HG03060 (cell line): Measurements from ENCODE around the gene UQCC3.
"Not testable (repeated sequence)": the region's sequence is repeated elsewhere in the genome, so short reads cannot be mapped to it uniquely, and the experiment has no call there.

Source experiments
- ATAC-seq: cut with Tn5 transposase; IDR thresholded peaks from one replicate; pipeline ENCODE4 v1.9.1; 2021; ENCODE audit warnings: low read depth, moderate number of reproducible peaks; ENCODE audit not compliant: unreplicated experiment

UQCC3 gene

DNA sequence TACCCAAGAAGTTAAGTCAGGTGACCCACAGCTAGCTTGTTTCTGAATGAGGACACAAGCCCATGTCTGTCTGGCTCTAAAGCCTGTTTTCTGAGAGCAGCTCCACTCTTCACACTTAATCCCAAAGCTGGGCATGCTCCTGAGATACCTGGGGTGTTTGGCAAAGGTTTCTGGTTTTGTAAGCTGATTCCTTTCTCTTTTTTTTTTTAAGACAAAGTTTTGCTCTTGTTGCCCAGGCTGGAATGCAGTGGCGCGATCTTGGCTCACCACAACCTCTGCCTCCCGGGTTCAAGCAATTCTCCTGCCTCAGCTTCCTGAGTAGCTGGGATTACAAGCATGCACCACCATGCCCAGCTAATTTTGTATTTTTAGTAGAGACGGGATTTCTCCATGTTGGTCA, 22.2 kb downstream of the UQCC3 start:
- ATAC-seq = not testable (repeated sequence)

DNA sequence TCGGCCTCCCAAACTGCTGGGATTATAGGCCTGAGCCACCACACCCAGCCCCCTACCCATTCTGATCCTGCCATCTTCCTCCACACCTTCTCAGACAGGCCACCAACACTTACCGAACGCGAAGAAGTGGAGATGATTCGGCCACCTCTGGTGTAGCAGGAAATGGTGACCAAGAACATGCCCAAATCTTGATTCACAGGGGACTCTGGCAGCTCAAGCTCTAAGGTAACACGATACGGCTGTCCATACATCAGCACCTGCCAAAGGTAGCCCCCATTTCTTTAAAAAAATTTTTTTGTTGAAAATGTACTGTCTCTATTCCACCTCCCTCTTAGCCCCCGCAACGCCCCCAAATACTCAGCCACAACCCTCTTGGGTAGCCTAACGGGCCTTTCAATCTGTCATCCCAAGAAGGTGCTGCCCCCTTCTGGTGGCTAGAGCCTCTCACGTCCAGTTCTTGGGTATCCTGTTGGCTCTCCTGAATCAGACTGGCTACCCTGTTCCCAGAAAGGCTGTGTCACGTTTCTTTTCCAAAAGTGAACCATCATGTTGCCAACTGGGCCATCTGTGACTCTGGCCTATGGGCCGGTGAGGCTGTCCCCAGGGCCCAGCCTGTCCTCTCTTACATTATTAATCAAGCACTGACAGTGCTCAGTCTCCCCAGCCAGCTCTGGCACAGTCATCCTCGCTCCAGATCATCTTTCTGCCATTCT, 23.1 kb downstream of the UQCC3 start:
- no peak for ATAC-seq

DNA sequence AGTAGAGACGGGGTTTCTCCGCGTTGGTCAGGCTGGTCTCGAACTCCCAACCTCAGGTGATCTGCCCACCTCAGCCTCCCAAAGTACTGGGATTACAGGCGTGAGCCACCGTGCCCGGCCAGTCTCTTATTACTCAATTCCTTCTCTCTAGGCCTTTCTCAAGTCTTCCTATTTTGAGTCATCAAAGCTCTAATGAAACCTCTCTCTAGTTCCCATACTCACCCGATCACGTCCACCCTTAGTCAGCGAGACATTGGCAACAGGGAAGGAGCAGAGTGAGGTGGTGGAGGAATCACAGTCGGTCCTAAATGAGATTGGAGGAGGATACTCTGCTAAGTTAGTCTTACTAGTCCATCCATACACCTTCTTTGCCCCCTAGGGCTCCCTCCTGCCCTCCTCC, 30.8 kb downstream of the UQCC3 start:
- ATAC-seq = no peak

DNA sequence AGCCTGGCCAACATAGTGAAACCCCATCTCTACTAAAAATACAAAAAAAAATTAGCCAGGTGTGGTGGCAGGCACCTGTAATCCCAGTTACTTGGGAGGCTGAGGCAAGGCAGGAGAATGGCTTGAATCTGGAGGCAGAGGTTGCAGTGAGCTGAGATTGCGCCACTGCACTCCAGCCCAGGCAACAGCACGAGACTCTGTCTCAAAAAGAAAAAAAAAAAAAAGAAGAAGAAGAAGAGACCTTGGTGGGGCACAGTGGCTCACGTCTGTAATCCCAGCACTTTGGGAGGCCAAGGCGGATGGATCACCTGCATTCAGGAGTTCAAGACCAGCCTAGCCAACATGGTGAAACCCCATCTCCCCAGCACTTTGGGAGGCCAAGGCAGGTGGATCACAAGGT, 32.4 kb downstream of the UQCC3 start:
- not testable (repeated sequence) for ATAC-seq

DNA sequence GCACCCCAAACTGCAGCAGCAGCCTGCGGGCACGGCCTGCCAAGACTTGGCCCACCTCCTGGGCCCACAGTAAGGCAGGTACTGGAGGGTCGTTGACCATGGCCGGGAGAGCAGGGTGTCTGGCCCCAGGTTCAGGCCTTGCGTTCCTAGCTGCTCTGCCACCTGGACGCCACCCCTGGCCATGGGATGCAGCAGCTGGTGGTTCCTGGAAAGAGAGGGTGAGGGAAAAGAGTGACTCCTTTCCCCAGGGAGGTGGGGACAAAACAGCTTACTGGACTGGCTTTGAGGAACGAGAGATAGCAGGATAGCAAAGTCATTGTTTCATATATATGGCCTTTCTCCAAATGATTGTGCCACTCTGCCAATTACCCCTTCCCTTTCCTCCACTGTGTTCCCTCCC, 33.9 kb downstream of the UQCC3 start:
- ATAC-seq = no peak

DNA sequence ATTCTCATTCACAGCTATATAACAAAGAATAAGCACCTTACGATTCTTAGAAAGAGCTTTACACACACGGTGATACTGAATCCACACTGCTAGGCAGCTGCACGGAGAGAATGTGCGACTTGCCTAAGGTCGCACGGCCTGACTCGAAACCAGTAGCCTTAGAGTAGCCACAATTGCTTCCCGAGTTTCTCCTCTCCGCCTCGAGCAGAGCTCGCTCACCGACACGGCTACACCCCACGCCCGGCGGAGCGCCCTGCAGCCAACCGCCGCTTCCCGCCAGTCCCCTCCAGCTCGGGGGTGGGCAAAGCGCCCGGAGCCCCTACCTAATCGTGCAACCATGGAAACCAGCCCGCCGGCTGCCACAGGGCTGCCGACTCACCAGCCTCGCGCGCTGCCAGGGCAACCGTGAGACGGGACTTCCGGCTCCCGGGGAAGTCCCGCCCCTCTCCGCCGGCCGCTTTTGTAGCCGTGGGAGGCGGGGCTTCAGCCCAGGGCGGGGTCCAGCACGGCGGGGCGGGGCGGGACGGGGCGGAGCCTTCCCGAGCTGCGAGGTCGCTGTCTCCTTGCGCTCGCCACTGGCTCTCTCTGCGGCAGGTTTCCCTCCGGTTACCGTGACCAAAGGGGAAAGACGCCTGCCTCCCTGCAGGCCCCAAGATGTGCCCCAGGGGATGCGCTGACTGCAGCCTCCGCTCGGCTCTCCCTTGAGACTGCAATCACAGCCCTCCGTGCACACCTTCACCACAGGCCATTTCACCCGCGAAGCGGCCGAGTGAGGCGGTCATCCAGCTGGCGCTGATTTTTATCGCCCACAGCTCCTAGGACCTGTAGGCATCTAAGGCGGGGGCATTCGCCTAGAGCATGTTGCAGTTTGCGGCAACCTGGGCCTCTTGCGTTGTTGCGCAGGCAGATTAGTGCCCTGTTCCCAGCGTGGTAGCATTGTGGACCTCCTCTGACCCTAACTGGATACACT, 34.7 kb downstream of the UQCC3 start:
- no peak for ATAC-seq

DNA sequence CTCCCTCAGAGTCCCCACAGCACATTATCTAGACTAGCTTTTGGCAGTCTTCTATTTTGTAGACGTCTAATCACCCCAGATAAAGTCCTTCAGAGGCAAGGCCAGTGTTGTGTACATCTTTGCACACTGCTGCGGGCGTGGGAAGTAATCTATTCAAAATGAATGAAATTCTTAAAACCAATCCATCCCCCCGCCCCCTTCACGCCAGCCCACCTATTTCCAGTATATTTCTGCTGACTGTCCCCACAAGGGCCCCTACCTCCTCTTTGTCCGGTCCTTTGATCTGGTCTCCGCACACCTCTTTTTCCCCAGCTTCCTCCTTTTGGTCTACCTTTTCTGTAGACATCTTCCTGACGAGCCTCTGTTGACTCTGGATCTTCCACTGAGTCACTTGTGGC, 35.4 kb downstream of the UQCC3 start:
- ATAC-seq = no peak

DNA sequence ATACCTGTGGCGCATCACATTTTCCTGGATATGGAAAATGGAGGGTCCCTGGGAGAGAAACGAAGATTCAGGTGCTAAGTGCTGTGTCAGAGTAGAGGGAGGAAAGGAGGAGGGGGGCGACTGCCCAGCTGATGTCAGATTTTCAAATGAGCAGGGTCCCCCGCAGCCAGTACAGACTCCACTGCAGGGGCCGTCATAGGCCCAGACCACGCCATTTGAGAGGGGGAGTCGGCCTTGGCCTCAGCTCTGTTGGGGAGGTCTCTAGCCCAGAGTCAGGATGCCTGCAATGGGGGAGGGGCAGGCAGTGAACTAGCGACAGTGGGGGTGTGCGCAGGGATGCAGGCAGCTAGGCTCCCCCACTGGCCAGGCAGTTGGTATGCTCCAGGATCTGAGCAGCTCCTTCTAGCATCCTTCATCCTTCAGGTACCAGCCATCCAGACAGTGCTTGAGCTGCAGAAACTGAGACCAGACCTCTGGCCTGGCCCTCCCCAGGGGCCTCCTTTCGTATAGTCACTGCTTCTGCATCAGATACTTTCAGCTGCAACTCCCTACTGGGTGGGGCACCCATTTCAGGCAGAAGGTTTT, 35.9 kb downstream of the UQCC3 start, which contains the start of the genes BSCL2 and GNG3:
Gene BSCL2 (minus strand): TSS at position 148 of the 585 bp plus-strand sequence. CDS start 229 bp downstream, outside the sequence.
Gene GNG3 (plus strand): TSS at position 400 of the 585 bp plus-strand sequence. CDS start 620 bp downstream, outside the sequence.
- ATAC-seq = no peak

DNA sequence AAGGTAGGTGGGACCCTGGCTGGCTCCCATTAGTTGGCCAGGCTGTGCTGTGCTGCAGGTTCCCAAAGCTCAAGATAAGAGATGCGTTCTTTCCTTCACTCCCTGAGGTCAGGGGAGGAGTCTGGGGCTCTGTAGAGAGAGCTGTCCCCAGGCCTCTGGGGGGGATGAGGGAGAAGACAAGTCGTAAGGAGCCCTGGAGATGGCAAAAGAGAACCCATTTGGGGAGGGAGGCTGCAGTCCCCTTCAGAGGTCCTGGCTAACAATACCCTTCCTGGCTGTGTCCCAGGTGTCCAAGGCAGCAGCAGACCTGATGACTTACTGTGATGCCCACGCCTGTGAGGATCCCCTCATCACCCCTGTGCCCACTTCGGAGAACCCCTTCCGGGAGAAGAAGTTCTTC, 36.9 kb downstream of the UQCC3 start:
- no peak for ATAC-seq

DNA sequence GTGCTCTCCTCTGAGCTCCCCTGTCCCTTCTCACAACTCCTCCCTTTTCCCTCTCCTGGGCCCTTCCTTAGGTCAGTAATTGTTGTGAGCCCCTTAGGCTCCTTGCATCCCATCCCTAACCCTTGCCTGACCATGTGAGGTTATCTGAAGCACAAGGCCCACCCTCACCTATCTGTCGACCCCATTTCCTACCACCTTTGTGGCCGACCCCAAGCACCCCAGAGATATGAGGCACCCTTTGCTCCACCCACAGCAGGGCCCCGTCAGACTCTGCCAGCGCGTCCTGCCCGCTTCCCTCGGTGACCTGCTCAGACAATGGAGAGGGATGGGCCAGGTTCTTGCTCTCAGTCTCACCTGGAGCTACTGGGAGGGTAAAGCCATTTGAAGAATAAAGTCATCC, 37.3 kb downstream of the UQCC3 start:
- ATAC-seq = no peak

DNA sequence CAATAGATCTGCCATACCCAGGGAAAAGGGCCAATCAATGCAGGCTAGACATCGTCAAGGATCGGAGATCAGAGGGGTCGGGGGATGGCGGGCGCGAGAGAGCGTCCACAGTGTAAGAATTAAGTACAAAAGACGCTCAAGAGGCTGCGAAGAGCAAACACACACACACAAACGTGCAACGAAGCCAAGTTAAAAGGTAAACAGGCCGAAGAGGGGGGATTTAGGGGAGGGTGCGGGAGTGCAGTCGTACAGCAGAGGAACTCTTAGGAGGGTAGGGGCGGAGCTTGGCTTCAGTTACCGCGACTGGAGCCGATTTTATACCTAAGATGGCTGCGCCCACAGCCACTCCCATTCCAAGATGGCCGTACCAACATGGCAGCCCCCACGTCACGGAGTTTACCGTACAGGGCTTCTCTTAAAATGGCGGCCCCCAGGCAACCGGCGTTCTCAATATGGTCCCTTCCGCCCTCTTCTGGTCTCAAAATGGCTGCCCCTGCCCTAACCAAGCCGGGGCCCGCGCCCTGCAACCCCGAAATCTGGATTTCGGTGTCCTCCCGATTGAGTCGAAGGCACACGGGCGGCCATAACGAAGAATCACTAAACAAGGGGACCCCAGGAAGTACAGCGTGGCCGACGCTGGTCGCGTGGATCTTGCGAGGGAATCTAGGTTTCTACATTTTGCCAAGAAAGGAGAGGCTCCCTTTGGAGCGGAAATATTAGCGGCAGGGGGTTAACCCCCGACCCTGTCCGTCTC, 38.0 kb downstream of the UQCC3 start:
- peak; percentile 69 for ATAC-seq

DNA sequence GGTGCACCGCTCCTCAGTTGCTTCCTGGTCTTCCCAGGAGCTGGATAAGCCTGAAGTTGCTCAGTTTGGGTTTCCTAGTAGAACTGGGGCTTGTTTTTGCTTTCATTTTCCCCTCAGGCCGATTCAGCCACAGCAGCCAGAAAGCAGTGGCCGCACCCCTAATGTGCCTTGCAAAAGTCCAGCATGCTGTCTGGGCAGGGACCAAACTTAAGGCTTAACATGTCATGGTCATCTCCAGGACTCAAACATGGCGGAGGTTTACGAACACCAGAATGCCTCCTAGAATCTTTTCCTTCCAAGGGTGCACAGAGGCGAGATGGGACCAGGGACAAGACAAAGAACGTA, 38.5 kb downstream of the UQCC3 start:
- ATAC-seq = no peak

DNA sequence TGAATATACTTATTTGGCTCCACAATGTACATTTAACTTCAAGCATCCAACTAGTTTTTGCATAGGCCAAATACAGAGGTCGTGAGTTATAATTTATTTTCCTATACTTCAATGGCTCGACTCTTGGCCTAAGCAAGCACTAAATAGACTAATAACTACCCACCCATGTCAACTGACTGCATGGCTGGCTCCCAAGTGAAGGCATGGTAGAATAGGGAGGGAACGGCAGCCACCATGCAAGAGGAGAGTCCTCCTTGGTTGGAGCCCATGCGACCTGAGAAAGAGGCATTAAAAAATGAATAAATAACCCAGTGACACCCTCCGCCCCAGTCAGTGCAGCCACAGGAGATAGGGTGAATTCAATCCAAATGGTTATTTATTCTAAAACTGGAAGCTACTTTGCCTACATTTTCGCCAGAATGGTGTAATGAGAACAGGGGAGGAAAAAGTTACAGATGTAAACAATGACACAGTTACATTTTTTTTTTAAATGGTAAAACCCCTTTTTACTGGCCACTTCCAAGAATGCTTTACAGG, 40.9 kb downstream of the UQCC3 start:
- no peak for ATAC-seq

DNA sequence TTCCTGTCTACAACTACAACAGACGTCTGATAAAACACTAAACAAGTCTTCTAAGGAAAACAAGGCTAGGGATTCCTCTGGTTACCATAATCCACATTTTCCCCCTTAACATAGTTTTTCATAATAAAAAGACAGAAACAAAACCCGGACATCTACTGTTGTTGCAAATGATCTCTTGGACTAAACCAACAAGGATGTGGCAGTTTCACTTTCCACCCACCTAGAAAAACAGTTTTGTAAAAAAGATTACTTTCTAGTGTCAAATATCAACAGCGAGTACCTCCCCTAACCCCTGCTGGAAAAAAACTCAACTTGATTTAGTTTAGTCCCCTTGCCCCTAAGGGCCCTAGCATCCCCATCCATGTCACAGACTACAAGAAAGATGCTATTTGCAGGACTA, 41.4 kb downstream of the UQCC3 start:
- no peak for ATAC-seq

DNA sequence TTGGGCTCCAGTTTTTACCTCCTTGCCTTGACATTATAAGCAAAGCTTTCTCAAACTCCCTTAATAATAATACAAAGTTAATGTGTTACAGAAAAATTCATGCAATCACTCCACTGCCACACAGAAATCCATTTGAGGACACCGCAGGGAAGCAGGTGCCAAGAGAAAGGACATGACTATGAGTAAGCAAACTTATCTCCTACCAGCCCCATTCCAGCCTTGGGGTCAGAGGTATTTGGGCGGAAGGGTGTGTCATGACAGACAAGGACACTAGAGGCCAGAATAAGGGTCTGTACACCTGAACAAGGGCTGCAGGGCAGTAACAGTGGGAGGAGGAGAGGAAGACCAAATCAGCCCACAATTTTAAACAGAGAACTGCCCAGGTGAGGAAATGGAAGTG, 41.9 kb downstream of the UQCC3 start:
- no peak for ATAC-seq

DNA sequence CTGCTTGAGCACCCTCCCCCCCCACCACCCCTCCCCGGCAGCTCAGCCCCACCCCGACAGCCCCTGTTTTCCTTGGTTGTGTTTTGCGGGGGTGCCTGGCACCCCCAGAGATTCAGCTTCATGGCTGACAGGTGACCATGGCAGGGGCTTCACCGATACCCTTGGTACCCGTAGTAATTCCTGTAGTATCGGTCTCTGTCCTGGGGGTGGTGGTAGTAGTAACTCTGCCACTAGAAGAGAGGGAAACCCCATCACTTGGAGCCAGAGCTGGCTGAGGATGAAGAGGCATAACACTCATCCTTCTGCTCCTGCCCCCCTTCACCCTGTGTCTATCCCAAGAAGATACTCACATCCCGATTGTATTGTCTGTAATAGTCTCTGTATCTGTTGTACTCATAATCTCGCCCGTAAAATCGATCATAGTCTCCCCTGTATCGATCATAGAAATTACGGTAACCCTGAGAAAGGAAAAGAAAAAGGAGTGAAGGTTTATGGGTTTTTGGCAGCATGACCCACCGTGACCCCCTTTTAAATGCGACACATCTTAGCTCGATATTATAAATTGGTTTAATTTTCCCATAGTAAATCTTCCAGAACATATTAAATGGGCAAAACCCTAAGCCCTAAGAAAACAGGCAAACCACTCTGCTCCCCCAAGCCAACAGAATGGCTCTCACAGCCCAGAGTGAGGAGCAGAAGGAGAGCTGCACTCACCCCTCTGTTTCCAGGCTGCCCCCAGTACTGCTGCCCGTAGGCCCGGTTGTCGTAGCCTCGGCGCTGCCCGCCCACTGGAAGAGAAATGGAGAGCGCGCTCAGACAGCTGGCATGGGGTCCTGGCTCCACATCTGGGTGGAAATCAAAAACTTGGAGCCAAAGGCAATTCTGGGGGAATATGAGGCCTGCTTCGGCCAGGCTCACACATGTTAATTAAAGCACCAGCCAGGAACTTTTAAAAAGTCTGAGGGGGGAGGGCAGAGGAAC, 44.0 kb downstream of the UQCC3 start:
- ATAC-seq = no peak

DNA sequence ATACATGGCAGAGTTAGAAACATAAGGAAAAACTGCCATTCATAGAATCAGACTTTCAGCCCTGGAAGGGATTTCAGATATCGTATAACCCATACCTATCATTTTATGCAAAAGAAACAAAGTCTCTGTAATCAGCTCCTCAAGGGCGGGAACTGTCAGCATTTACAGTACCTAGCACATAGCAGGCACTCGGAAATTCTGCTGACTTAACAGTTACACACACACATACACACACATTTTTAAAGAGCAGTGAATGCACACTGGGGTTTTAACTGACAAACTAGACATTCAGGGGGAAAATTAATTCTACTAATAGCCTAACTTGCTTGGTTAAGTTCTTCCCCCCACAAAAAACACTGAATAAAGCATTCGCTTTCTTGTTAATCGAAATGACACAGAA, 44.7 kb downstream of the UQCC3 start:
- no peak for ATAC-seq

DNA sequence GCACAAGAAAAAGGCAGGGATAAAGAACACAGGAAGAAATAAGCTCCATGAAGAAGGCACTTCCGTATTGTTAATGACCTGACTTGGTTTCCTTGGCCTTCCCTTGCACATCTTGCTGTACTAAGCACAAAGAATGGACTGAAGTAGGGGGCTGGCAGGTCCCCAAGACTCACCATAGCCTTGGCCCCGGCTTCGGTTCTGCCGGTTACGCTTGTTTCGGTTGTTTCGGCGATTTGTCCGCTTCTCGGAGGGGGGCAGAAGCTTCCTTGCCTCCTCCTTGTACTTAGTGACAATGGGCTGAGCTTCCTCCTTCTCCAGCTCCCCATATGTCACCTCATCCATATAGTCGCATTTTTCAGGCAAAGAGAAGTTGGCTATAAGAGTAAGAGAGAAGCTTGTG, 45.3 kb downstream of the UQCC3 start:
- ATAC-seq = no peak

DNA sequence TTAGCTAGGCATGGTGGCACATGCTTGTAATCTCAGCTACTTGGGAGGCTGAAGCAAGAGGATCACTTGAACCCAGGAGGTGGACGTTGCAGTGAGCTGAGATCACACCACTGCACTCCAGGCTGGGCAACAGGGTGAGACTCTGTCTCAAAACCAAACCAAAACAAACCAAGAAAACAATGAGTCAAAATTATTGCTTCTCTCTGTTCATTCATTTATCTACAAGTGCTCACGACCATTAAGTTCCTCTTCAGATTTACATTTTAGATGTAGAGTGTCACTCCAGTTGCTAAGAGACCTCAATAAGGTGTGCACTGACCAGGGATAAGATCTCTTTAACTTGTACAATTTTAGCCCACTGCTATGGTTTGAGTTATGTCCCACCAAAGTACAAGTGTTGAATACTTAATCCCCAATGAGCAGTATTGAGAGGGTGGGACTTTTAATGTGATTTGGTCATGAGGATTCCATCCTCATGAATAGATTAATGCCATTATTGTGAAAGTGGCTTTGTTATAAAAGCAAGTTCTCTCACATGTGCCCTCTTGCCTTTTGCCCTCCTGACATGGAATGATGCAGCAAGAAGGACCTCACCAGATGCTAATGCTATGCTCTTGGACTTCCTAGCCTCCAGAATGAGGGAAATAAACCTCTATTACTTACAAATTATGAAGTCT, 48.0 kb downstream of the UQCC3 start:
- no peak for ATAC-seq
